Kidney epithelial cell (primary cell): ENCODE measurements around the gene AQP12B. TPM values are rescaled to one million over a fixed set of nuclear protein-coding genes. Genes with fewer than 3 reads are reported as not detected.

Experiments used
- DNase-seq: peaks from one replicate; pipeline ENCODE4 v3.0.0-alpha.2; 2010; ENCODE audit warnings: low read depth
- H3K27me3 ChIP-seq: 2 replicates; pipeline ENCODE4 v1.6.0; 2011; ENCODE audit warnings: low read length; ENCODE audit not compliant: control insufficient read depth, insufficient read depth
- H3K36me3 ChIP-seq: 2 replicates; pipeline ENCODE4 v1.5.1; 2011; ENCODE audit warnings: low read length; ENCODE audit not compliant: control insufficient read depth, insufficient read depth
- H3K4me3 ChIP-seq: 2 replicates; pipeline ENCODE4 v1.5.1; 2011; ENCODE audit warnings: low read depth, mild to moderate bottlenecking, control low read depth, low read length
- CTCF ChIP-seq: IDR thresholded peaks from 2 replicates; pipeline ENCODE4 v1.5.1; 2011; ENCODE audit warnings: mild to moderate bottlenecking, moderate library complexity, low read length, control low read depth, inconsistent platforms; ENCODE audit not compliant: insufficient read depth, poor library complexity, severe bottlenecking
- total RNA-seq: library from RNA; depleted of rRNA; stranded (reverse); fragments of >200 nt; gene quantifications from 2 replicates; pipeline ENCODE4 v1.2.3, GENCODE V29; 2015

Gene AQP12B
- total RNA-seq, 1 donor from 2014 or later: not detected

GRCh38 chr2:240727913-240728312, 45.2 kb upstream of the AQP12B start:
- DNase-seq: no peak
- H3K4me3 ChIP-seq: no peak overlapping the region
- no peaks in the 10 kb centered on the region for H3K36me3 ChIP-seq
- peaks cover 11% of the 10 kb centered on the region for H3K27me3 ChIP-seq
- no peak for TF ChIP-seq CTCF

- Histone ChIP-seq H3K4me3 (no peak overlapping the region), H3K27me3 (peaks cover 11% of the 10 kb centered on the region), H3K36me3 (no peaks in the 10 kb centered on the region)
- no peak for DNase-seq
- TF ChIP-seq CTCF: no peak
Observed at GRCh38 chr2:240727439-240727838, 44.8 kb upstream of the AQP12B start.

- Histone ChIP-seq H3K27me3 (peaks cover 11% of the 10 kb centered on the region), H3K36me3 (no peaks in the 10 kb centered on the region), H3K4me3 (no peak overlapping the region)
- no peak for TF ChIP-seq CTCF
- DNase-seq: no peak
Observed at GRCh38 chr2:240726876-240727275, 44.2 kb upstream of the AQP12B start.

- no peaks in the 10 kb centered on the region for H3K36me3 ChIP-seq
- no peak for DNase-seq
- H3K27me3 ChIP-seq: peaks cover 7% of the 10 kb centered on the region
- H3K4me3 ChIP-seq: no peak overlapping the region
- no peak for TF ChIP-seq CTCF
Observed at GRCh38 chr2:240725671-240726070, 43.0 kb upstream of the AQP12B start.

- Histone ChIP-seq H3K27me3 (peaks cover 7% of the 10 kb centered on the region), H3K36me3 (no peaks in the 10 kb centered on the region), H3K4me3 (no peak overlapping the region)
- no peak for DNase-seq
- TF ChIP-seq CTCF: no peak
Observed at GRCh38 chr2:240725266-240725665, 42.6 kb upstream of the AQP12B start.

- TF ChIP-seq CTCF: no peak
- peaks cover 2% of the 10 kb centered on the region for H3K27me3 ChIP-seq
- no peaks in the 10 kb centered on the region for H3K36me3 ChIP-seq
- H3K4me3 ChIP-seq: no peak overlapping the region
- DNase-seq: no peak
Observed at GRCh38 chr2:240724431-240724830, 41.7 kb upstream of the AQP12B start.
